ENCODE data around the gene SLC16A1.
"Not testable (repeated sequence)": the region's sequence is repeated elsewhere in the genome, so short reads cannot be mapped to it uniquely, and the experiment has no call there.

Gene SLC16A1

GRCh38 chr1:112998592-112999235 is 42.7 kb upstream of the SLC16A1 start:
- H3K36me3 ChIP-seq (ENCODE audit: control insufficient read depth in 1 of 2, insufficient read depth in 2 of 2, low read depth in 1 of 2, low read length in 2 of 2) = peaks cover 6 to 20% of the 10 kb centered on the region in 2 experiments
- H4K8ac ChIP-seq (ENCODE audit: low read length) = no peak overlapping the region
- no peak overlapping the region for H2AK5ac ChIP-seq (ENCODE audit: low read length, severe bottlenecking)
- no peak overlapping the region for H3K9ac ChIP-seq (ENCODE audit: low read length)
- H3K27me3 ChIP-seq (ENCODE audit: control insufficient read depth in 1 of 2, insufficient read depth in 1 of 2, low read length in 2 of 2) = no peaks in the 10 kb centered on the region
- no peak overlapping the region for H2AFZ ChIP-seq (ENCODE audit: low read depth, low read length)
- no peak overlapping the region for H2BK120ac ChIP-seq (ENCODE audit: low read depth, low read length)
- peaks cover 5% of the 10 kb centered on the region for H3K79me1 ChIP-seq (replicated peaks; ENCODE audit: low read length, poor library complexity, severe bottlenecking)
- no peak overlapping the region for H2BK15ac ChIP-seq (ENCODE audit: low read depth, poor library complexity, severe bottlenecking)
- 78% methylated on average over 7 of the region's 7 CpGs for WGBS
- no peak overlapping the region for H3K4ac ChIP-seq (ENCODE audit: low read depth in 1 of 2, low read length in 2 of 2)
- no peak overlapping the region for H3K14ac ChIP-seq (ENCODE audit: low read length in 2 of 2)
- no peak overlapping the region for H3K23ac ChIP-seq (ENCODE audit: low read length in 2 of 2)
- no peaks in the 10 kb centered on the region for H3K9me3 ChIP-seq (ENCODE audit: control insufficient read depth, low read length)
- DNase-seq = peak; percentile 68
- H2BK12ac ChIP-seq (ENCODE audit: low read length in 2 of 2) = no peak overlapping the region
- H3K4me2 ChIP-seq (ENCODE audit: low read length, poor library complexity, severe bottlenecking) = peak overlapping the region; percentile 25
- no peak overlapping the region for H4K91ac ChIP-seq (ENCODE audit: low read length)
- peaks cover 2% of the 10 kb centered on the region for H3K4me1 ChIP-seq (ENCODE audit: control insufficient read depth, insufficient read depth, low read depth, low read length)
- H2BK5ac ChIP-seq (ENCODE audit: low read depth, low read length, poor library complexity, severe bottlenecking) = no peak overlapping the region
- no peak overlapping the region for H3K4me3 ChIP-seq (ENCODE audit: insufficient read depth in 1 of 2, low read depth in 1 of 2, low read length in 2 of 2)
- H3K18ac ChIP-seq (ENCODE audit: low read depth in 1 of 2, low read length in 2 of 2) = no peak overlapping the region
- H3K27ac ChIP-seq (ENCODE audit: low read length, poor library complexity, severe bottlenecking) = peak overlapping the region; percentile 41

- Histone ChIP-seq H3K23ac (ENCODE audit: low read length in 2 of 2) (no peak overlapping the region), H2BK15ac (ENCODE audit: low read depth, poor library complexity, severe bottlenecking) (no peak overlapping the region), H2AFZ (ENCODE audit: low read depth, low read length) (no peak overlapping the region), H2AK5ac (ENCODE audit: low read length, severe bottlenecking) (no peak overlapping the region), H3K36me3 (ENCODE audit: control insufficient read depth in 1 of 2, insufficient read depth in 2 of 2, low read depth in 1 of 2, low read length in 2 of 2) (peaks cover 6 to 20% of the 10 kb centered on the region in 2 experiments), H3K4ac (ENCODE audit: low read depth in 1 of 2, low read length in 2 of 2) (no peak overlapping the region), H3K9ac (ENCODE audit: low read length) (no peak overlapping the region), H4K91ac (ENCODE audit: low read length) (no peak overlapping the region), H3K27me3 (ENCODE audit: control insufficient read depth in 1 of 2, insufficient read depth in 1 of 2, low read length in 2 of 2) (no peaks in the 10 kb centered on the region), H3K18ac (ENCODE audit: low read depth in 1 of 2, low read length in 2 of 2) (no peak overlapping the region), H3K14ac (ENCODE audit: low read length in 2 of 2) (no peak overlapping the region), H3K4me1 (ENCODE audit: control insufficient read depth, insufficient read depth, low read depth, low read length) (peaks cover 2% of the 10 kb centered on the region), H3K79me1 (replicated peaks; ENCODE audit: low read length, poor library complexity, severe bottlenecking) (peaks cover 5% of the 10 kb centered on the region), H4K8ac (ENCODE audit: low read length) (no peak overlapping the region), H3K9me3 (ENCODE audit: control insufficient read depth, low read length) (no peaks in the 10 kb centered on the region), H3K27ac (ENCODE audit: low read length, poor library complexity, severe bottlenecking) (no peak overlapping the region), H3K4me3 (ENCODE audit: insufficient read depth in 1 of 2, low read depth in 1 of 2, low read length in 2 of 2) (no peak overlapping the region), H2BK12ac (ENCODE audit: low read length in 2 of 2) (no peak overlapping the region), H2BK5ac (ENCODE audit: low read depth, low read length, poor library complexity, severe bottlenecking) (no peak overlapping the region), H2BK120ac (ENCODE audit: low read depth, low read length) (no peak overlapping the region), H3K4me2 (ENCODE audit: low read length, poor library complexity, severe bottlenecking) (no peak overlapping the region)
- no peak for DNase-seq
- 94% methylated on average over 2 of the region's 2 CpGs for WGBS
These were observed 41.8 kb upstream of the SLC16A1 start for GRCh38 chr1:112997781-112998180.

- no peak overlapping the region for H2BK15ac ChIP-seq (ENCODE audit: low read depth, poor library complexity, severe bottlenecking)
- H2AK5ac ChIP-seq (ENCODE audit: low read length, severe bottlenecking) = no peak overlapping the region
- H3K9ac ChIP-seq (ENCODE audit: low read length) = no peak overlapping the region
- no peaks in the 10 kb centered on the region for H3K27me3 ChIP-seq (ENCODE audit: control insufficient read depth in 1 of 2, insufficient read depth in 1 of 2, low read length in 2 of 2)
- 50% methylated on average over 1 of the region's 2 CpGs for WGBS
- no peak overlapping the region for H2BK12ac ChIP-seq (ENCODE audit: low read length in 2 of 2)
- no peak overlapping the region for H4K91ac ChIP-seq (ENCODE audit: low read length)
- H3K14ac ChIP-seq (ENCODE audit: low read length in 2 of 2) = no peak overlapping the region
- no peak overlapping the region for H3K23ac ChIP-seq (ENCODE audit: low read length in 2 of 2)
- H3K18ac ChIP-seq (ENCODE audit: low read depth in 1 of 2, low read length in 2 of 2) = no peak overlapping the region
- no peak overlapping the region for H3K4me2 ChIP-seq (ENCODE audit: low read length, poor library complexity, severe bottlenecking)
- no peak overlapping the region for H2AFZ ChIP-seq (ENCODE audit: low read depth, low read length)
- H3K36me3 ChIP-seq (ENCODE audit: control insufficient read depth in 1 of 2, insufficient read depth in 2 of 2, low read depth in 1 of 2, low read length in 2 of 2) = peaks cover 6 to 13% of the 10 kb centered on the region in 2 experiments
- H3K27ac ChIP-seq (ENCODE audit: low read length, poor library complexity, severe bottlenecking) = no peak overlapping the region
- H3K79me1 ChIP-seq (replicated peaks; ENCODE audit: low read length, poor library complexity, severe bottlenecking) = peaks cover 7% of the 10 kb centered on the region
- H3K4me1 ChIP-seq (ENCODE audit: control insufficient read depth, insufficient read depth, low read depth, low read length) = peaks cover 2% of the 10 kb centered on the region
- no peak overlapping the region for H2BK5ac ChIP-seq (ENCODE audit: low read depth, low read length, poor library complexity, severe bottlenecking)
- no peaks in the 10 kb centered on the region for H3K9me3 ChIP-seq (ENCODE audit: control insufficient read depth, low read length)
- no peak overlapping the region for H3K4ac ChIP-seq (ENCODE audit: low read depth in 1 of 2, low read length in 2 of 2)
- no peak overlapping the region for H2BK120ac ChIP-seq (ENCODE audit: low read depth, low read length)
- DNase-seq = no peak
- no peak overlapping the region for H4K8ac ChIP-seq (ENCODE audit: low read length)
- no peak overlapping the region for H3K4me3 ChIP-seq (ENCODE audit: insufficient read depth in 1 of 2, low read depth in 1 of 2, low read length in 2 of 2)
These were observed 39.9 kb upstream of the SLC16A1 start for GRCh38 chr1:112995890-112996289.

- H3K9ac ChIP-seq (ENCODE audit: low read length); H3K4me1 ChIP-seq (ENCODE audit: control insufficient read depth, insufficient read depth, low read depth, low read length); H3K18ac ChIP-seq (ENCODE audit: low read depth in 1 of 2, low read length in 2 of 2); H4K8ac ChIP-seq (ENCODE audit: low read length); H2BK12ac ChIP-seq (ENCODE audit: low read length in 2 of 2); H2AFZ ChIP-seq (ENCODE audit: low read depth, low read length); H2BK15ac ChIP-seq (ENCODE audit: low read depth, poor library complexity, severe bottlenecking); H3K9me3 ChIP-seq (ENCODE audit: control insufficient read depth, low read length); H3K79me1 ChIP-seq (replicated peaks; ENCODE audit: low read length, poor library complexity, severe bottlenecking); H2BK5ac ChIP-seq (ENCODE audit: low read depth, low read length, poor library complexity, severe bottlenecking); H3K23ac ChIP-seq (ENCODE audit: low read length in 2 of 2); H3K4me2 ChIP-seq (ENCODE audit: low read length, poor library complexity, severe bottlenecking); H3K27ac ChIP-seq (ENCODE audit: low read length, poor library complexity, severe bottlenecking); H2AK5ac ChIP-seq (ENCODE audit: low read length, severe bottlenecking); H3K27me3 ChIP-seq (ENCODE audit: control insufficient read depth in 1 of 2, insufficient read depth in 1 of 2, low read length in 2 of 2); H3K4ac ChIP-seq (ENCODE audit: low read depth in 1 of 2, low read length in 2 of 2); H2BK120ac ChIP-seq (ENCODE audit: low read depth, low read length); H4K91ac ChIP-seq (ENCODE audit: low read length); DNase-seq; H3K14ac ChIP-seq (ENCODE audit: low read length in 2 of 2); H3K4me3 ChIP-seq (ENCODE audit: insufficient read depth in 1 of 2, low read depth in 1 of 2, low read length in 2 of 2): not testable (repeated sequence)
- WGBS = 93% methylated on average over 8 of the region's 9 CpGs
- peaks cover 6 to 11% of the 10 kb centered on the region in 2 experiments for H3K36me3 ChIP-seq (ENCODE audit: control insufficient read depth in 1 of 2, insufficient read depth in 2 of 2, low read depth in 1 of 2, low read length in 2 of 2)
These were observed 39.0 kb upstream of the SLC16A1 start for GRCh38 chr1:112995021-112995420.
